HepG2 (cell line): ENCODE results near the gene MICAL3. TPM values are rescaled to one million over a fixed set of nuclear protein-coding genes. Genes with fewer than 3 reads are reported as not detected.

Experiments used
- GTF2F1 ChIP-seq: fragments of 150-350 bp; IDR thresholded peaks from 2 replicates; pipeline ENCODE4 v1.6.1; 2014; ENCODE audit warnings: low read length
- IKZF4 ChIP-seq: sonication (generic); formaldehyde crosslinking; IDR thresholded peaks from 2 replicates; pipeline ENCODE4 v1.5.1; 2020; ENCODE audit warnings: borderline replicate concordance, mild to moderate bottlenecking, low read depth, missing genetic modification reagents; ENCODE audit errors: not compliant biosample characterization
- KAT8 ChIP-seq: IDR thresholded peaks from 2 replicates; pipeline ENCODE4 v1.6.1; 2016; ENCODE audit warnings: missing genetic modification reagents, missing compliant biosample characterization
- MYPOP ChIP-seq: sonication (generic); formaldehyde crosslinking; IDR thresholded peaks from 2 replicates; pipeline ENCODE4 v1.8.1; 2023; ENCODE audit warnings: mild to moderate bottlenecking, moderate library complexity, missing genetic modification reagents
- NCOA2 ChIP-seq: sonication (generic); formaldehyde crosslinking; IDR thresholded peaks from 2 replicates; pipeline ENCODE4 v1.8.0; 2022; ENCODE audit warnings: inconsistent platforms
- RFX3 ChIP-seq: IDR thresholded peaks from 2 replicates; pipeline ENCODE4 v1.6.1; 2016; ENCODE audit warnings: missing biosample characterization, missing genetic modification reagents
- SKI ChIP-seq: fragments of 450-650 bp; IDR thresholded peaks from one replicate; pipeline ENCODE4 v1.6.1; 2018; ENCODE audit warnings: mild to moderate bottlenecking; ENCODE audit not compliant: partially characterized antibody
- STAT5B ChIP-seq: sonication (generic); formaldehyde crosslinking; IDR thresholded peaks from 2 replicates; pipeline ENCODE4 v1.4.0; 2020; ENCODE audit warnings: missing genetic modification reagents
- TCF12 ChIP-seq, 2 experiments: fragments of 450-650 bp in 1 of 2; sonication (generic) in 1 of 2; formaldehyde crosslinking in 1 of 2; IDR thresholded peaks; 2 replicates each; pipeline versions ENCODE4 v1.6.1 to v1.8.0; 2017 to 2022; ENCODE audit warnings: antibody characterized with exemption in 1 of 2, mild to moderate bottlenecking in 1 of 2, missing genetic modification reagents in 1 of 2, moderate library complexity in 1 of 2
- THRA ChIP-seq: sonication (generic); formaldehyde crosslinking; IDR thresholded peaks from 2 replicates; pipeline ENCODE4 v1.4.0; 2020; ENCODE audit warnings: missing genetic modification reagents, borderline replicate concordance
- TMF1 ChIP-seq: sonication (generic); formaldehyde crosslinking; IDR thresholded peaks from 2 replicates; pipeline ENCODE4 v1.8.1; 2022; ENCODE audit warnings: low read depth, missing genetic modification reagents
- ZFAT ChIP-seq: sonication (generic); formaldehyde crosslinking; conservative IDR thresholded peaks from 2 replicates; pipeline ENCODE4 v1.8.1; 2023; ENCODE audit warnings: missing genetic modification reagents, inconsistent platforms
- ZFP62 ChIP-seq: sonication (generic); formaldehyde crosslinking; IDR thresholded peaks from 2 replicates; pipeline ENCODE4 v1.4.0; 2020; ENCODE audit warnings: missing genetic modification reagents
- ZSCAN25 ChIP-seq: sonication (generic); formaldehyde crosslinking; IDR thresholded peaks from 2 replicates; pipeline ENCODE4 v1.8.0; 2022; ENCODE audit warnings: mild to moderate bottlenecking, missing genetic modification reagents
- polyA plus RNA-seq, 8 experiments: library from polyadenylated mRNA; depleted of rRNA in 3 of 8; stranded (reverse) in 7 of 8; unstranded in 1 of 8; fragments of >200 nt; fragmentation: Illumina TruSeq in 4 of 8; extraction: Trizol in 4 of 8; gene quantifications; 2 replicates each; pipeline versions ENCODE4 v1.2.1 to v1.2.3, GENCODE V29; 2011 to 2016; ENCODE audit warnings: low read depth in 4 of 8, missing spikeins in 1 of 8, mixed read lengths in 1 of 8; ENCODE audit not compliant: insufficient read depth in 1 of 8
- total RNA-seq, 5 experiments: library from RNA; depleted of rRNA; stranded (reverse); fragments of >200 nt; fragmentation: Illumina TruSeq; extraction: Trizol; gene quantifications; 2 replicates each; pipeline ENCODE4 v1.2.3, GENCODE V29; 2016; ENCODE audit warnings: low read depth in 1 of 5
- TF ChIP-seq, protein P1 (sequence below): sonication (generic); formaldehyde crosslinking; IDR thresholded peaks from 2 replicates; pipeline ENCODE4 v1.9.0; 2021; ENCODE audit warnings: mild to moderate bottlenecking, missing genetic modification reagents
- TF ChIP-seq, protein P2 (sequence below): sonication (generic); formaldehyde crosslinking; IDR thresholded peaks from 2 replicates; pipeline ENCODE4 v1.8.1; 2023; ENCODE audit warnings: missing genetic modification reagents, inconsistent platforms, borderline replicate concordance
- TF ChIP-seq, protein P3 (sequence below): sonication (generic); formaldehyde crosslinking; IDR thresholded peaks from 2 replicates; pipeline ENCODE4 v1.5.0; 2020; ENCODE audit warnings: mild to moderate bottlenecking, missing genetic modification reagents

The MICAL3 gene
- total and polyA plus RNA-seq, 2 of the 13 experiments (the other 11 are each of a cell fraction or from before 2014, with no cell fraction given) = 5.3 to 12.5 TPM

DNA sequence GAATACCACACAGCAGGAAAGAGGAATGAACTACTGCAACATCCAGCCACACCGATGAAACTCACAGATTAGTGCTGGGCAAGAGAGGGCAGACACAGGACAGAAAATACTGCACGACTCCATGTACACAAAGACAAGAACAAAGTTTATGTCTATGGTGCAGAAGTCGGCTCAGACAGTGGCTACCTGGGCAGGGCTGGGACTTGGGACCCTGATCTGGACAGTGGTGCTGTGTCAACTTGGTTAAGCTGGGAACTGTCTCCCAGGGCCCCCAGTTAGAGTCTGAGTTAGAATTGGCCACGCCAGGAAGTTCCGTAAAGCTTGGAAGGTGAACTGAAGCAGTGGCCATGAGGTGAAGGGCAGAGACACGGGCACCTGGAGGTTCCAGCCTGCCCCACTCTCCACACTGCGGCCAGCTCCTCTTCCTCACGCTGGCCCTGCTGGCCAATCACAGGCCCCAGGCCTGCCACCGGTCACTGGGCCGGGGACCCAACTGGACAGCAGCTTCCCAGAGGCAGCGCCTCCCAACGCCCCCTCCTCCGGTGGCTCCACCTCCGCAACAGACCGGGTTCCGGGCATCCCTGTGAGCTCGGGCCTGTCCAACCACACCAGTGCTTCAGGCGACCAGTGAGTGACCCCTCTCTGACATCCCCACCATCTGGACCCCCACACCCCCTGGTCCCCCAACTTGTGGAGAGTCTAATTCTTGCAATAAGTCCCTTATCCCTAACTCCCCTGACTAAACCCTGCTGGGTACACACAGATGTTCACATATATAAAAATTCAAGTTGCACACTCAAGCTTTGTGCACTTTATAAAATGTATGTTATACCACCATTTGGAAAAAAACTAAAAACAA is 93.7 kb downstream of the MICAL3 start (continued):
- TF ChIP-seq MYPOP (CRISPR knock-in tag) (no peak; the same call in 1 of the 2 replicates), TMF1 (CRISPR knock-in tag) (no peak), THRA (CRISPR knock-in tag) (no peak; the same call in 1 of the 2 replicates), IKZF4 (CRISPR knock-in tag) (no peak), SKI (peak; percentile 86), ZSCAN25 (CRISPR knock-in tag) (peak; percentile 52; the same call in 1 of the 2 replicates), GTF2F1 (no peak), TCF12 (IDR thresholded peaks at IDR 0.05) (no peak), TCF12 (CRISPR knock-in tag; IDR thresholded peaks at IDR 0.05) (no peak), NCOA2 (CRISPR knock-in tag) (no peak), KAT8 (CRISPR knock-in tag) (no peak), ZFP62 (CRISPR knock-in tag) (no peak), RFX3 (CRISPR knock-in tag) (no peak), ZFAT (CRISPR knock-in tag) (no peak), STAT5B (CRISPR knock-in tag) (no peak)
- TF ChIP-seq, protein P1, sequence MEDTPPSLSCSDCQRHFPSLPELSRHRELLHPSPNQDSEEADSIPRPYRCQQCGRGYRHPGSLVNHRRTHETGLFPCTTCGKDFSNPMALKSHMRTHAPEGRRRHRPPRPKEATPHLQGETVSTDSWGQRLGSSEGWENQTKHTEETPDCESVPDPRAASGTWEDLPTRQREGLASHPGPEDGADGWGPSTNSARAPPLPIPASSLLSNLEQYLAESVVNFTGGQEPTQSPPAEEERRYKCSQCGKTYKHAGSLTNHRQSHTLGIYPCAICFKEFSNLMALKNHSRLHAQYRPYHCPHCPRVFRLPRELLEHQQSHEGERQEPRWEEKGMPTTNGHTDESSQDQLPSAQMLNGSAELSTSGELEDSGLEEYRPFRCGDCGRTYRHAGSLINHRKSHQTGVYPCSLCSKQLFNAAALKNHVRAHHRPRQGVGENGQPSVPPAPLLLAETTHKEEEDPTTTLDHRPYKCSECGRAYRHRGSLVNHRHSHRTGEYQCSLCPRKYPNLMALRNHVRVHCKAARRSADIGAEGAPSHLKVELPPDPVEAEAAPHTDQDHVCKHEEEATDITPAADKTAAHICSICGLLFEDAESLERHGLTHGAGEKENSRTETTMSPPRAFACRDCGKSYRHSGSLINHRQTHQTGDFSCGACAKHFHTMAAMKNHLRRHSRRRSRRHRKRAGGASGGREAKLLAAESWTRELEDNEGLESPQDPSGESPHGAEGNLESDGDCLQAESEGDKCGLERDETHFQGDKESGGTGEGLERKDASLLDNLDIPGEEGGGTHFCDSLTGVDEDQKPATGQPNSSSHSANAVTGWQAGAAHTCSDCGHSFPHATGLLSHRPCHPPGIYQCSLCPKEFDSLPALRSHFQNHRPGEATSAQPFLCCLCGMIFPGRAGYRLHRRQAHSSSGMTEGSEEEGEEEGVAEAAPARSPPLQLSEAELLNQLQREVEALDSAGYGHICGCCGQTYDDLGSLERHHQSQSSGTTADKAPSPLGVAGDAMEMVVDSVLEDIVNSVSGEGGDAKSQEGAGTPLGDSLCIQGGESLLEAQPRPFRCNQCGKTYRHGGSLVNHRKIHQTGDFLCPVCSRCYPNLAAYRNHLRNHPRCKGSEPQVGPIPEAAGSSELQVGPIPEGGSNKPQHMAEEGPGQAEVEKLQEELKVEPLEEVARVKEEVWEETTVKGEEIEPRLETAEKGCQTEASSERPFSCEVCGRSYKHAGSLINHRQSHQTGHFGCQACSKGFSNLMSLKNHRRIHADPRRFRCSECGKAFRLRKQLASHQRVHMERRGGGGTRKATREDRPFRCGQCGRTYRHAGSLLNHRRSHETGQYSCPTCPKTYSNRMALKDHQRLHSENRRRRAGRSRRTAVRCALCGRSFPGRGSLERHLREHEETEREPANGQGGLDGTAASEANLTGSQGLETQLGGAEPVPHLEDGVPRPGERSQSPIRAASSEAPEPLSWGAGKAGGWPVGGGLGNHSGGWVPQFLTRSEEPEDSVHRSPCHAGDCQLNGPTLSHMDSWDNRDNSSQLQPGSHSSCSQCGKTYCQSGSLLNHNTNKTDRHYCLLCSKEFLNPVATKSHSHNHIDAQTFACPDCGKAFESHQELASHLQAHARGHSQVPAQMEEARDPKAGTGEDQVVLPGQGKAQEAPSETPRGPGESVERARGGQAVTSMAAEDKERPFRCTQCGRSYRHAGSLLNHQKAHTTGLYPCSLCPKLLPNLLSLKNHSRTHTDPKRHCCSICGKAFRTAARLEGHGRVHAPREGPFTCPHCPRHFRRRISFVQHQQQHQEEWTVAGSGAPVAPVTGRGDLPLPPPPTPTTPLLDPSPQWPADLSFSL (CRISPR knock-in tag) = peak; percentile 61; the same call in 1 of the 2 replicates
- TF ChIP-seq, protein P2, sequence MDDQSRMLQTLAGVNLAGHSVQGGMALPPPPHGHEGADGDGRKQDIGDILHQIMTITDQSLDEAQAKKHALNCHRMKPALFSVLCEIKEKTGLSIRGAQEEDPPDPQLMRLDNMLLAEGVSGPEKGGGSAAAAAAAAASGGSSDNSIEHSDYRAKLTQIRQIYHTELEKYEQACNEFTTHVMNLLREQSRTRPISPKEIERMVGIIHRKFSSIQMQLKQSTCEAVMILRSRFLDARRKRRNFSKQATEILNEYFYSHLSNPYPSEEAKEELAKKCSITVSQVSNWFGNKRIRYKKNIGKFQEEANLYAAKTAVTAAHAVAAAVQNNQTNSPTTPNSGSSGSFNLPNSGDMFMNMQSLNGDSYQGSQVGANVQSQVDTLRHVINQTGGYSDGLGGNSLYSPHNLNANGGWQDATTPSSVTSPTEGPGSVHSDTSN (CRISPR knock-in tag) = no peak
- TF ChIP-seq, protein P3, sequence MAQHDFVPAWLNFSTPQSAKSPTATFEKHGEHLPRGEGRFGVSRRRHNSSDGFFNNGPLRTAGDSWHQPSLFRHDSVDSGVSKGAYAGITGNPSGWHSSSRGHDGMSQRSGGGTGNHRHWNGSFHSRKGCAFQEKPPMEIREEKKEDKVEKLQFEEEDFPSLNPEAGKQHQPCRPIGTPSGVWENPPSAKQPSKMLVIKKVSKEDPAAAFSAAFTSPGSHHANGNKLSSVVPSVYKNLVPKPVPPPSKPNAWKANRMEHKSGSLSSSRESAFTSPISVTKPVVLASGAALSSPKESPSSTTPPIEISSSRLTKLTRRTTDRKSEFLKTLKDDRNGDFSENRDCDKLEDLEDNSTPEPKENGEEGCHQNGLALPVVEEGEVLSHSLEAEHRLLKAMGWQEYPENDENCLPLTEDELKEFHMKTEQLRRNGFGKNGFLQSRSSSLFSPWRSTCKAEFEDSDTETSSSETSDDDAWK (CRISPR knock-in tag) = no peak
